Ovary (tissue), 9 donors: ENCODE data around the gene EHHADH. TPM values are rescaled to one million over a fixed set of nuclear protein-coding genes. Genes with fewer than 3 reads are reported as not detected.

Source experiments
- DNase-seq, 5 donors: peaks; one replicate each; pipeline ENCODE4 v3.0.0-alpha.2; 2019 to 2020
- H3K27ac ChIP-seq, 2 donors: fragments of 200-600 bp; one replicate each; pipeline versions ENCODE4 v1.5.1 to v1.8.0; 2019 to 2022
- H3K27me3 ChIP-seq: fragments of 200-600 bp; one replicate; pipeline ENCODE4 v1.8.0; 2022
- H3K36me3 ChIP-seq: fragments of 200-600 bp; sonication (generic); one replicate; pipeline ENCODE4 v1.5.1; 2019
- H3K4me1 ChIP-seq: one replicate; pipeline ENCODE4 v1.8.1; 2013; ENCODE audit warnings: mild to moderate bottlenecking, moderate library complexity; ENCODE audit not compliant: insufficient read depth
- H3K4me3 ChIP-seq: fragments of 200-600 bp; sonication (generic); one replicate; pipeline ENCODE4 v1.5.1; 2017
- H3K9me3 ChIP-seq, 2 donors: fragments of 200-600 bp in 1 of 2; sonication (generic) in 1 of 2; one replicate each; pipeline versions ENCODE4 v1.5.1 to v1.8.1; 2013 to 2019; ENCODE audit warnings: mild to moderate bottlenecking in 1 of 2, moderate library complexity in 1 of 2
- CTCF ChIP-seq, 3 donors: fragments of 450-650 bp in 2 of 3; fragments of 200-600 bp in 1 of 3; IDR thresholded peaks; one replicate each; pipeline versions ENCODE4 v1.5.1 to v1.8.0; 2016 to 2022; ENCODE audit warnings: antibody characterized with exemption in 3 of 3, mild to moderate bottlenecking in 1 of 3
- EP300 ChIP-seq: sonication (generic); formaldehyde crosslinking; IDR thresholded peaks from one replicate; pipeline ENCODE4 v1.6.1; 2017; ENCODE audit warnings: antibody characterized with exemption
- POLR2A ChIP-seq: fragments of 450-650 bp; IDR thresholded peaks from one replicate; pipeline ENCODE4 v1.6.1; 2017; ENCODE audit warnings: antibody characterized with exemption, mild to moderate bottlenecking, moderate library complexity
- WGBS, 3 donors: extraction: QIAGEN DNeasy Blood & Tissue Kit in 1 of 3; methylation state at CpG; one replicate each; pipeline versions ENCODE4 v1.1.5 to v1.1.7; 2013 to 2017; 5-methylcytosine and 5-hydroxymethylcytosine counted together
- intact Hi-C, 4 donors: fragments of 100-400 bp; cut with DNase I; formaldehyde crosslinking; loops; one replicate each; pipeline versions ENCODE4 v1.11.0 to v1.15.1; 2022 to 2023
- polyA plus RNA-seq, 2 donors: library from polyadenylated mRNA; stranded (reverse); fragments of 200-250 nt in 1 of 2; fragments of 350-450 nt in 1 of 2; fragmentation: Illumina TruSeq in 1 of 2; extraction: RNeasy Lipid Tissue Mini Kit (QIAGEN cat#74804) in 1 of 2; gene quantifications; one replicate each; pipeline ENCODE4 v1.2.3, GENCODE V29; 2013 to 2014
- total RNA-seq, 7 donors: library from RNA; depleted of rRNA in 2 of 7; stranded (reverse); fragments of >200 nt in 2 of 7; fragmentation: NEBNext Ultra II Directional in 3 of 7; extraction: Animal tissue kit (Norgen Biotek cat#: 25700) in 3 of 7; gene quantifications; one replicate each; pipeline versions ENCODE4 v1.1.0 to v1.2.4, GENCODE V29; 2016 to 2023
- donor health status: DM: no; HTN: no; CAD: no; lungs with moderate emphysema.
- donor health status: DM: no; HTN: no; CAD: no.
- donor health status: Bipolar disorder and iron deficiency.
- donor health status: DM: yes; HTN: yes; CAD: no.
- donor health status: DM: no; HTN: no; CAD: no.
- donor health status: DM: yes; HTN: yes; CAD: no.

Gene EHHADH
- total and polyA plus RNA-seq, 9 donors, result 1.4 to 6.9 (median 2.9) TPM

GRCh38 chr3:185208823-185209222 lies 45.0 kb downstream of the EHHADH start:
- Histone ChIP-seq H3K36me3 (no peaks in the 10 kb centered on the region), H3K4me1 (no peaks in the 10 kb centered on the region), H3K27me3 (no peaks in the 10 kb centered on the region), H3K4me3 (no peak overlapping the region), H3K27ac (no peak overlapping the region), H3K9me3 (no peaks in the 10 kb centered on the region)
- intact Hi-C loops, result no loop called here
- 92 to 96% (median 93%) methylated on average over 1 of the region's 1 CpG for WGBS, 3 donors
- TF ChIP-seq POLR2A (no peak), EP300 (no peak), CTCF (IDR thresholded peaks at IDR 0.05) (no peak)
- no peak for DNase-seq

- no peaks in the 10 kb centered on the region for H3K4me1 ChIP-seq
- H3K27me3 ChIP-seq, result no peaks in the 10 kb centered on the region
- no peaks in the 10 kb centered on the region for H3K9me3 ChIP-seq
- 79 to 84% (median 83%) methylated on average over 6 of the region's 6 CpGs for WGBS, 3 donors
- H3K27ac ChIP-seq, result no peak overlapping the region
- DNase-seq, result no peak
- no peaks in the 10 kb centered on the region for H3K36me3 ChIP-seq
- H3K4me3 ChIP-seq, result no peak overlapping the region
- intact Hi-C loops, result no loop called here
- TF ChIP-seq EP300 (no peak), POLR2A (no peak), CTCF (IDR thresholded peaks at IDR 0.05) (no peak)
Observed at GRCh38 chr3:185207931-185208746, 45.7 kb downstream of the EHHADH start.

- Histone ChIP-seq H3K9me3 (no peaks in the 10 kb centered on the region), H3K27me3 (no peaks in the 10 kb centered on the region), H3K27ac (no peak overlapping the region), H3K4me3 (no peak overlapping the region), H3K4me1 (no peaks in the 10 kb centered on the region), H3K36me3 (no peaks in the 10 kb centered on the region)
- no peak for DNase-seq
- no peak for TF ChIP-seq CTCF (IDR thresholded peaks at IDR 0.05)
- no peak for TF ChIP-seq POLR2A
- no peak for TF ChIP-seq EP300
- WGBS, 3 donors, result 74 to 86% (median 78%) methylated on average over 2 of the region's 2 CpGs
- intact Hi-C loops, result no loop called here
Observed at GRCh38 chr3:185207481-185207880, 46.4 kb downstream of the EHHADH start.

- no peaks in the 10 kb centered on the region for H3K27me3 ChIP-seq
- DNase-seq, result no peak
- H3K27ac ChIP-seq, result no peak overlapping the region
- H3K9me3 ChIP-seq, result no peaks in the 10 kb centered on the region
- no peaks in the 10 kb centered on the region for H3K4me1 ChIP-seq
- H3K4me3 ChIP-seq, result no peak overlapping the region
- H3K36me3 ChIP-seq, result no peaks in the 10 kb centered on the region
- WGBS, 3 donors, result 90 to 94% (median 90%) methylated on average over 7 of the region's 7 CpGs
- intact Hi-C loops, result no loop called here
- TF ChIP-seq EP300 (no peak), CTCF (IDR thresholded peaks at IDR 0.05) (no peak), POLR2A (no peak)
Observed at GRCh38 chr3:185205865-185206264, 48.0 kb downstream of the EHHADH start.
